ENCODE data around the gene AKAP6. TPM values are rescaled to one million over a fixed set of nuclear protein-coding genes. Genes with fewer than 3 reads are reported as not detected.

The AKAP6 gene
- total and polyA plus RNA-seq, 2 of the 8 experiments (the other 6 are each of a cell fraction or from before 2014, with no cell fraction given) = 0.09 to 0.89 TPM

GRCh38 chr14:32567543-32568384 is 238.7 kb downstream of the AKAP6 start:
- Histone ChIP-seq H3K79me2 (ENCODE audit: control insufficient read depth in 1 of 2, insufficient read depth in 2 of 2, low read length in 2 of 2) (no peaks in the 10 kb centered on the region), H2BK12ac (ENCODE audit: low read depth, low read length) (no peak overlapping the region), H3K27me3 (replicated peaks in 1 of 4; ENCODE audit: control insufficient read depth in 3 of 4, extremely low read depth in 1 of 4, insufficient read depth in 3 of 4, low read length in 3 of 4) (no peaks in the 10 kb centered on the region), H4K5ac (ENCODE audit: insufficient read length, low read depth, low read length) (no peak overlapping the region), H3K9me3 (ENCODE audit: insufficient read depth in 2 of 2, low read depth in 1 of 2, low read length in 1 of 2) (no peaks in the 10 kb centered on the region), H3K9ac (replicated peaks in 1 of 4; ENCODE audit: extremely low read depth in 1 of 4, low read depth in 3 of 4, low read length in 3 of 4) (no peak overlapping the region), H2BK20ac (ENCODE audit: low read length) (no peak overlapping the region), H3K4me2 (ENCODE audit: insufficient read depth in 1 of 2, low read depth in 2 of 2, low read length in 2 of 2) (no peak overlapping the region), H3K4ac (replicated peaks; ENCODE audit: insufficient read length, low read depth, low read length) (no peak overlapping the region), H3K23me2 (ENCODE audit: low read depth, low read length) (no peaks in the 10 kb centered on the region; the same call in 1 of the 2 replicates), H3K4me1 (replicated peaks in 1 of 4; ENCODE audit: control insufficient read depth in 3 of 4, insufficient read depth in 4 of 4, low read length in 3 of 4) (no peaks in the 10 kb centered on the region), H4K20me1 (replicated peaks in 1 of 2; ENCODE audit: control insufficient read depth in 1 of 2, insufficient read depth in 2 of 2, low read length in 2 of 2) (no peaks in the 10 kb centered on the region), H3K27ac (ENCODE audit: low read depth, low read length) (no peak overlapping the region), H2BK120ac (replicated peaks; ENCODE audit: low read depth, low read length) (no peak overlapping the region), H4K91ac (replicated peaks; ENCODE audit: insufficient read length, low read length) (no peak overlapping the region), H3K56ac (replicated peaks; ENCODE audit: insufficient read length, low read depth, low read length) (no peak overlapping the region), H2AK5ac (ENCODE audit: low read depth, low read length) (no peak overlapping the region), H3K4me3 (ENCODE audit: extremely low read depth in 1 of 4, insufficient read depth in 2 of 4, low read depth in 3 of 4, low read length in 4 of 4) (no peak overlapping the region), H2BK15ac (ENCODE audit: low read length) (no peak overlapping the region), H2AFZ (ENCODE audit: low read length) (no peak overlapping the region), H2BK5ac (ENCODE audit: low read depth, low read length) (no peak overlapping the region), H3K79me1 (ENCODE audit: low read depth, low read length) (no peaks in the 10 kb centered on the region), H3K18ac (ENCODE audit: extremely low read depth, low read length) (no peak overlapping the region), H3K36me3 (ENCODE audit: control insufficient read depth in 2 of 4, insufficient read depth in 4 of 4, low read length in 3 of 4) (no peaks in the 10 kb centered on the region), H3K14ac (ENCODE audit: insufficient read length) (no peak overlapping the region), H4K8ac (ENCODE audit: extremely low read depth, insufficient read depth, low read length) (no peak overlapping the region), H3K23ac (ENCODE audit: insufficient read length) (no peak overlapping the region)
- TF ChIP-seq YY1 (IDR thresholded peaks at IDR 0.05; ENCODE audit: low read depth, low read length) (no peak), EZH2 (IDR thresholded peaks at IDR 0.05; ENCODE audit: low read depth, low read length, severe bottlenecking) (no peak), GABPA (IDR thresholded peaks at IDR 0.05; ENCODE audit: borderline replicate concordance, insufficient read depth, low read length) (no peak), RAD21 (IDR thresholded peaks at IDR 0.05 in 1 of 2, conservative IDR thresholded peaks at IDR 0.05 in 1 of 2; ENCODE audit: low read depth in 2 of 2, low read length in 2 of 2) (no peak), SUZ12 (IDR thresholded peaks at IDR 0.05; ENCODE audit: low read length) (no peak)
- FAIRE-seq (no peak), DNase-seq (ENCODE audit: low read depth in 1 of 2, low spot score in 2 of 2) (no peak)
- ChIA-PET POLR2A (ENCODE audit: partially characterized antibody) (no interaction called here), CTCF (ENCODE audit: partially characterized antibody) (interaction anchor here (0.6 to 0.7 kb wide), 3 partner anchors 340 to 1735 kb away, joined by 3 read pairs; no protein-coding TSS in a partner anchor)
